Esophagus mucosa (tissue), 1 donor: Measurements from ENCODE around the gene MS4A7. TPM values are rescaled to one million over a fixed set of nuclear protein-coding genes. Genes with fewer than 3 reads are reported as not detected.
A peak's percentile ranks its signal among the peaks of the same experiment; 100 is the strongest.

Source experiments
- ATAC-seq: fragments of 200-7000 bp; cut with Tn5 transposase; one replicate; pipeline ENCODE4 v1.9.1; 2020
- total RNA-seq: library from RNA; stranded (reverse); gene quantifications from one replicate; pipeline ENCODE4 v1.2.4, GENCODE V29; 2023
- donor health status: DM: yes; HTN: yes; CAD: no.

MS4A7 gene
- total RNA-seq, 1 donor from 2014 or later: 1.4 TPM

DNA sequence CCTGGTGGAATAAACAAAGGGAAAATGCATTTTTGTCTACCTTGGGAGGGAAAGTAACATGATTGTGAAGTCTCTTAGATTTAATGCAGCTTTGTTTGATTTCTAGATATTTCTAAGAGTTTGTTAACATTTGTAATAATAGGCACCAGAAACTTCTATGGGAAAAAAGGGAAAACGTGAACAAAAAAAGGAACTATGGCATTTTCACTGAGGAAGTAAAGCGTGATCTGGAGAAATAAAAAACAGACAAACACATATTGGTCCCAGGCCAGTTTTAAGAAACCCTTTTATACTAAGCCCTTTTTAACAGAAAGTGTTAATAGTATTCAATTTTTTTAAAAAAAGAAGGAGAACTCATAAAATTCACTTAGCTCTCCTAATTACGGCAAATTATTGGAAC is 6.9 kb upstream of the MS4A7 start:
- ATAC-seq: no peak

DNA sequence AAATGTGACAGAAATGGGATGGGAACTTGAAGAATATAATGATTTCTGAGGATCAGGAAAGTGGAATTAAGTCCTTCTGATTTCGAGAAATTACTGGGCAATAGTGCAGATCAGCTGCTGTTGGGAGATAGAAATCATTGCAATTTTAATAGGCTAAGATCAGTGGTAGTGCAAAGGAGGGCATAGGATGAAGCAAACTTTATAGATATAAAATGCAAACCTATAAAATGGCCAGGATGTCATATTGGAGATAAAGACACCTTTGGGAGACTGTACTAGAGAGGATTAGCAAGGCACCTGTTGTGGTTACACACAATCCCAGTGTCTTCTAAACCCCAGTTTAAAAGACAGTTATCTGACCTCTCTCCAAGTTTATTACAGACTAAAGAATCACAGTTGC is 6.5 kb upstream of the MS4A7 start:
- no peak for ATAC-seq

- ATAC-seq: no peak
Measured at GRCh38 chr11:60372767-60373166, 5.6 kb upstream of the MS4A7 start.

GRCh38 chr11:60375316-60375715 is 3.0 kb upstream of the MS4A7 start:
- ATAC-seq: no peak

GRCh38 chr11:60376601-60377000 is 1.7 kb upstream of the MS4A7 start:
- no peak for ATAC-seq

DNA sequence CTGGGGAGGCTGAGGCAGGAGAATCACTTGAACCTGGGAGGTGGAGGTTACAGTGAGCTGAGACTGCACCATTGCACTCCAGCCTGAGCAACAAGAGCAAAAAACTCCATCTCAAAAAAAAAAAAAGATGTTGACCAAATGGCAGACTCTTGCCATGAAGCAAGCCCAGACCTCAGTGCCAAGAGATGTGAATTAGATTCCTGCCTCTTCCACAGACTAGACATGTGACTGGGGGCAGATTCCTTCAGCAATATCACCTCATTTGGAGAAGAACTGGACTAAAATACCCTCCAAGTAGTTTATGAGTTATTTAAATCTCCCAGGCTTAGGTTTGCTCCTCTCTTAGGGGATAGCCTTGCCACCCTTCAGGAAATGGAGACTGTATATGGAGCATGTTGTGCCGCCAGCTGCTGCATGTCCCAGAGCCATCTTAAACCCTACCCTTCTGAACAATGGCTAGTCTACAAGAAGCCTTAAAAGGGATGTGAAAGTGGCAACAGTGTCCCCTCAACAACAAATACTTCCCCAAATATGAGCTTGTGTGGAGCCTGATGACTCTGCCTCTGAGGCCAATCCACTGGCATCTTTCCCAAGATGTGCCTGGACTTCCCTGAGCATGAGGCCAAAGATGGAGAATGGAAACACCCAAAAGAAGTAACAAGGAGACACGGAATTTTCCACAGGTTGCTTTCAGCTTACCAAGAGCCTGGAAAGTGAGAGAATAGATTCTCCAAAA is 763 bp upstream of the MS4A7 start:
- peak; percentile 52 for ATAC-seq

DNA sequence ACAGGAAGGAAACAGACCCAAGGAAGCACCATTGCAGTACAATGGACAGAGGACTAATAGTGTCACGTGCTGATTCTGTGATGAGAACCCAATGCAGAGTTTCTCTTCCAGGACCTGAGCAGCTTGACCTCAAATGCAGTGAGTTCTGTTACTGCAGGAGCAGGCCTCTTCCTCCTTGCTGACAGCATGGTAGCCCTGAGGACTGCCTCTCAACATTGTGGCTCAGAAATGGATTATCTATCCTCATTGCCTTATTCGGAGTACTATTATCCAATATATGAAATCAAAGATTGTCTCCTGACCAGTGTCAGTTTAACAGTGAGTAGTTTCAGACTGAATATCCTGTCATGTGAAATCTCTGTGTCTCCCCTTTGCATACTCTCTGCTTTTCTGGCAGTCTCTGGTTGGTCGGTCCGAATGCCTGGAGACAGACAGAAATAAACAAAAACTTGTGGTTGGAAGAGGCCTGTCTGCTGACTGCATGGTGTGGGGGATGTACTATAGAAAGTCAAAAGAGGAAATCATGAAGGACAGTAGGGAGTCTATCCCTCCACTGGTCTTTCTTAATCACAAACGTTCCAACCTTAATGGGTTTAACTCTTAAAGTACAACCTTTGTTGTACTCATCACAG is 11.1 kb downstream of the MS4A7 start:
- peak; percentile 48 for ATAC-seq

DNA sequence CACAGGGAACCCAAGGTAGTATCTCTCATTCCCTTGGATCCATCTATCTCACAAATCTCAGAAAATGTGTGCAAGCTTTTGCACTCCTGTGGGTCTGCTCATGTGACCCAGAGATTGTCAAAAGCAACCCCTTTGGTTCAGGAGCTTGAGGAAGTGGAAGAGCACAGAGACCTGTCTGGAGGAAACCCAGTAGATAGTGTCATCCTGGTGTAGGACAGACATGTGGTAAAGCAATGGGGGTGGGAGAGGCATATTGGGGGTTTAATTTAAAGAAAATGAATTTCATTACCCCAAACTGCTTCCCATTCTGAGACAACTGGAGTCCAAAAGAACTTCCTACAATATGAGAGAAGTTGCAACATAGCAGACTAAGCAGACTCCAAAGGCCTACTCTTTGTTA is 12.1 kb downstream of the MS4A7 start:
- no peak for ATAC-seq

- no peak for ATAC-seq
Measured at GRCh38 chr11:60392361-60392760, 14.0 kb downstream of the MS4A7 start.

GRCh38 chr11:60393016-60393415 is 14.7 kb downstream of the MS4A7 start:
- ATAC-seq: no peak

- no peak for ATAC-seq
Measured at GRCh38 chr11:60394666-60395380, 16.5 kb downstream of the MS4A7 start.

GRCh38 chr11:60396382-60396781 is 18.1 kb downstream of the MS4A7 start, which contains the start of gene MS4A14:
Gene MS4A14, plus strand, starts transcription at chr11:60396459. Its CDS starts 120 bp downstream, at chr11:60396579.
- ATAC-seq: no peak

- ATAC-seq: peak; percentile 38
Measured at GRCh38 chr11:60396799-60397198, 18.5 kb downstream of the MS4A7 start.

DNA sequence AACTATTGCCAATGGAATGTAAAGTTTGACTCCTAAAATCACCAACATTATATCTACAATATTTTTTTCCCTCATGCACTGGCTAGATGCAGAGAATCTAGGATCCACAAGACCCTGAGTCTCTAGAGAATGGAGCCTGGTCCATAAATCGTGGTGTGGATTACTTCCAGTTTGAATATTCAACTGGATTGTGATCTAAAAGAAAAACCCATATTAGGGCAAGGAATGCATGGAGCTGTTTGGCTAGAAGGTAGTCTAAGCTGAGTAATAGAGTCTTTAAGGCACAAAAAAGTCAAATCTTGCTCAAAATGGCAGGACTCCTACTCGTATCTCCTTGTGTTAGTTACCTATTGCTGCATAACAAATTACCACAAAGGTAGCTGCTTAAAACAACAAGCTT is 41.7 kb downstream of the MS4A7 start:
- ATAC-seq: no peak

DNA sequence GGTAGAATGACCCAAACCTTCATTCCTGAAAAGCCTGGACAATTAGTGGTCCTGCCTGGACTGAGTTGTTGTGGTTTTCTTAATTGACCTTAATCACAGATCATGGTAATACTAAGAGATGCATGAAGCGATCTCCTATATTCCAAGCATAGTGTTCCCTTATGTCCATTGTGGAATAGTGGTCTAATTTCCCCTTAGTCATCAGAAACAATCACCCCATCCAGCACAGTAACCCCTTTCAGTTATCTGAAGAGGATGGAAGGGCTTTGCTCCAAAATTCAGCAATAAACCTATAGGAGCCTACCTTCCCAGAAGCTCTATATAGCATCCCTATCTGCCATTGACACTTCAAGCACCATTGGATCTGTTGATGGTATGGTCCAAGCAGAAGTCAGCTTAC is 44.3 kb downstream of the MS4A7 start:
- ATAC-seq: no peak

- no peak for ATAC-seq
Measured at GRCh38 chr11:60428517-60428916, 50.2 kb downstream of the MS4A7 start.

DNA sequence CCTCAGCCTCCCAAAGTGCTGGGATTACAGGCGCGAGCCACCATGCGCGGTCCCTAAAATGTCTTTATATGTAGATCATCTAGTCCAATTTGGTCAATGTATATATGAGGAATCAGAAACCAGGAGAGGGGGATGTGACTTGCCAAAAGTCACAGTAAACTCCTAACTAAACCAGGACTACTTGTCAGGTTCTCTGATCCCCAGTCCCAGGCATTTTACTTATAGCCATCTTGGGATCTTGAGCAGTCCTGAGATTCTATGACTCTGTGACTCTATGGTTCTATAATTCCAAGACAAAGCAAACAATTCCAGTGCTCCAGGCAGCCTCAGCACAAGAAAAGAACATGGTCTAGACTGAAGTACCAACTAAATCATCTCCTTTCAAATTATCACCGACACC is 50.9 kb downstream of the MS4A7 start, which contains the start of gene MS4A5:
Gene MS4A5, plus strand, starts transcription at position 301 of the 400 bp plus-strand sequence. CDS start 103 bp downstream, outside the sequence.
- no peak for ATAC-seq

DNA sequence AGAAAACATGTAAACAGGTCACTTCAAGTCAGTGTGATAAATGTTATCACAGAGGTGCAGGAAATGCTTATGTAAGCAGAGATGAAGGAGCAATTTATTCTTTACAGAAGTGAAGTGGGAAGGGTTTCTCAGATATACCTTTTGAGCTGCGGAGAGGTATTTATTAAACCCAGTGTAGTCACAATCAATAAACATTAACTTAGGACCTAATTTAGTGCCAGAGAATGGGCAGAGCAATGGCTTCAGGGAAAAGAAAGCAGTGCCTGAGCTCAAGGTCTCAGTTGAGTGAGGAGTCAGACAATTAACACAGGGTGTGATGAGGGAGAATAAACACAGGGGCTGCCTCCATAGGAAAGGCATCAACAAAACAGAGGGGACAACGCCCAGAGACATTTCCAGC is 52.9 kb downstream of the MS4A7 start:
- no peak for ATAC-seq

GRCh38 chr11:60433401-60433800 is 55.1 kb downstream of the MS4A7 start:
- ATAC-seq: no peak
